Muscle of arm (tissue), 12 donors: ENCODE measurements around the gene BMERB1. TPM values are rescaled to one million over a fixed set of nuclear protein-coding genes. Genes with fewer than 3 reads are reported as not detected.
"Not testable (repeated sequence)": the region's sequence is repeated elsewhere in the genome, so short reads cannot be mapped to it uniquely, and the experiment has no call there.

Experiments used
- DNase-seq: peaks from one replicate; pipeline ENCODE4 v3.0.0-alpha.2; 2013
- polyA plus RNA-seq, 12 donors: library from polyadenylated mRNA; unstranded; fragments of 120-200 nt; gene quantifications; one replicate each; pipeline ENCODE4 v1.2.1, GENCODE V29; 2013; ENCODE audit not compliant: insufficient read length in 12 of 12

The BMERB1 gene
- polyA plus RNA-seq, 12 donors, result 9.5 to 32.3 (median 19.3) TPM; not detected in 1

DNA sequence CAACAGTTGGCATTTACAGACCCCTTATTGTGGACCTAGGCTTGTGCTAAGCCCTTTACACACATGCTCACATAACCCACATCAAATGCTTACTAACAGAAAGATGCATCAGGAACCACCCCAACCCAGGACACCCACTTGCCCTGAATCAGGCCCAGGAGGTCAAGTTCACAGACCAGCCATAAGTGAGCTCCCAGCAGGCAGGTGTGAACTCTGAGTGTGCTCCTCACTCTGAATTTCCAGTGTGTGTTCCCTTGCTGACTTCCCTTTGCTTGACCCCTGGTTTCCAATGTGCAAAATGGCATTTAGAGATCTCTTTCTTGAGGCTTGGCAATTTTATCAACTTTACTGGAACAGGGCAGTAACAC is 87.0 kb downstream of the BMERB1 start:
- no peak for DNase-seq

DNA sequence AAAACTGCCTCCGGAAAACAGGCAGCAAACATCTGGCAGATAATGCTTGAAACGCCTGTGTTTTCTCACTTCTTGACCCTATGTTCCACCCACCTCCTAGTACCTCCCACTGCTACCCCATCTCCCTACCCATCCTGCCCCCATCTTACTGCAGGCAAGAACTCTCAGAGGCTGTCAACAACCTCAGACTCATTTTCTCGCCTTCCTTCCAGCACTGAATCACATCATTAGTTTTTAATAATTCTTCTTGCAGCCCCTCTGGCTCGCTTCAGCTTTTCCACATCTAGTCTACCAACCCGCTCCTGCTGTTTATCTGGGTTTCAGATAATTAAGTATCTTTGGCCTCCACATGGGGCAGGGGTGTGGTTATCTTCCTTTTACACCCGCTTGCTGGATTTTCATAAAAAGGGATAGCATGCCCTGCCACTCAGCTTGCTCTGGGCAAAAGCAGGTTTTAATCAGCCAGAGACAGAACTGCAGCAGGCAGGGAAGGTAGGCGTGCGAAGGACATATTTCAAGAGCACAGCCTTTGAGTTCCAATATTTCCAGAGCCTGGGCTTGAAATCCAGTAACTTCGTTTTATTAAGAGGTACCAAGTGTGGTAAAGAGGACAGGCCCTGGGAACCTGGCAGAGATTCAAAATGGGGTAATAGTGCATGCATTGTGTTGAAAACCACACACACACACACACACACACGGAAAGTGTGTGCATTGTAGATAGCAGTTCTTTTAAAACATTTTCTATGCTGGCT is 87.5 kb downstream of the BMERB1 start:
- no peak for DNase-seq

DNA sequence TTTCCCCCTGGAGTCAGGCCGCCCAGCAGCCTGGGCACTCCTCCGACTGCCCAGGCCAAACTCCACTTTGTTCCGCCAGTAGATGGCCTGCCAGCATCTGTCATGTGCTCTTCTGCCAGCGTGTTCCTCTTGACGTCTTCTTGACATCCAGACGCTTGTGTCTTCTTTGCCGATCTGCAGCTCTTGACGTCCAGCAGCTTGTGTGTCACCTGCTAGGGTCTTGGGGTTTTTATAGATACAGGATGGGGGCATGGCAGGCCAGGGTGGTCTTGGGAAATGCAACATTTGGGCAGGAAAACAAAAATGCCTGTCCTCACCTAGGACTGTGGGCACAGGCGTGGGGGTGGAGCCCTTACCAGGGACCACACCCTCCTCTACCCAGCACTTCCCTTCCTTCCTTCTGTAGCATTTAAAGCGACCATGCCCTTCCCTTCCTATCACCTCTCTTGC is 88.7 kb downstream of the BMERB1 start:
- DNase-seq, result no peak

DNA sequence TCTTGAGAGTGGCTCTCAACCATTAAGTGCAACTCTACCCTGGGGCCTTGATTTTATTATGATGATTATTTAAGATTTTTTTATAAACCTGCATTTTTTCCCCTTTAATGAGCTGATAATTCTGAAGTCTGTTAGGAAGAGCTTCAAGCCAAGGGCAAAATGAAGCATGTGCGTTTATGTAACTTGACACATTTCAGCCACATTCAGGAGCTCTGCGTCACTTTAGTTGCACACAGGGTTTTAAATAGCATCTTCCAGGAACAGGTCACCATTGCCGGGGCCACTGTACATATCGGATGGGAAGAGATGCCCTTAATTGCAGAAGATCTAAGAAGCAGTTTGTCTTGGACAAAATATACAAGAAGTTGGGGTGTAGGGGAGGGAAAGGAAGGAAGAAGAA is 89.6 kb downstream of the BMERB1 start:
- DNase-seq, result no peak

DNA sequence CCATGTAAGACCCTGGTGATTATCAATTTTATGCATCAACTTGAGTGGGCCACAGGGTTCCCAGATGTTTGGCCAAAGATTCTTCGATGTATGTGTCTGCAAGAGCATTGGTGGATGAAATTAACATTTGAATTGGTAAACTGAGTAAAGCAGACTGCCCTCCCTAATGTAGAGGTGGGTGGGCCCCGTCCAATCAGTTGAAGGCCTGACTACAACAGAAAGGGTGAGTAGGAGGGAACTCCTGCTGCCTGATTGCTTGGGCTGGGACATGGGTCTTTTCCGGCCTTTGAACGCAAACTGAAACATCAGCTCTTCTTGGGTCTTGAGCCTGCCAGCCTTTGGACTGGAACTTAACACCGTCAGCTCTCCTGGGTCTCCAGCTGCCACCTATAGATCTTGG is 90.6 kb downstream of the BMERB1 start:
- DNase-seq, result no peak

DNA sequence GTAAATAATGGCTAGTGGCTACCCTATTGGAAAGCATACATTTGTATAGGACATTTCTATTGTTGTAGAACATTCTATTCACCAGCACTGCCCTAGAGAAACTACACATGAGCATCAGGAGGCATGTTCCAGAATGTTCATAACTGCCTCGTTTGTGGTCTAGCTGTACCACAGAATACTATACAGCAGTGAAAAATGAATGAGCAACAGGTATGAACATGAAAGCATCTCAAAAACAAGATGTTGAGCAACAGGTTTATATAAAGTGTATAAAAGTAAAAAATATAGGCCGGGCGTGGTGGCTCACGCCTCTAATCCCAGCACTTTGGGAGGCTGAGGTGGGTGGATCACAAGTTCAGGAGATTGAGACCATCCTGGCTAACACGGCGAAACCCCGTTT is 91.7 kb downstream of the BMERB1 start:
- DNase-seq, result no peak

DNA sequence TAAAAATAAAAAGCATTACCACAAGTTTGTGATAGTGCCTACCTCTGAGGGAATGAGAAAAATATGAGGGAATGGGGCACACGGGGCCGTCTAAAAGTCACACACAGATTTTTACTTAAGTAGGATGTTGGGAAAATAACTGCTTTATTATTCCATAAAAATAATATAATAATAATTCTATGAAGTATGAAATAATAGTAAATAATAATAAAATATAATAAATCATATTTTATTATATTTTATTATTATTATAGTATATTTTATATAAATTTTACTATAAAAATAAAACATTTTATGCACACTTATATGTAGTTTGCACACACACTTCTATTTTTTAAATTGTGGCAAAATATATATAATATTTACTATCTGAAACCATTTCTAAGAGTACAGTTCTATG is 92.3 kb downstream of the BMERB1 start:
- DNase-seq, result no peak

DNA sequence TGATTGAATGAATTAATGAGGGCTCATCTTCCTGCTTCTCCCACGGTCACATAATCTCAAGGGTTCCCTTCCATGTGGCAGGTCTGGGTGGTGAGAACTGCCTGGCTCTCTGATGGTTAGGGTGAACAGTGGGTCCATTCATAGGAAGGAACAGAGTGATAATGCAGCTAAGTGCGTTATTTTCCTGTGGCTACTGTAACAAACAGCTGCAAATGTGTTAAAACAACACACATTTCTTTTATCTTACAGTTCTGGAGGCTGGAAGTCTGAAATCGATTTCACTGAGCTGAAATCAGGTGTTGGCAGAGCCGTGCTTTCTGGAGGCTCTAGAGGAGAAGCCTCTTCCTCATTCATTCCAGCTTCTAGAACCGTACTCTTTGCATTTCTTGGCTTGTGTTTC is 95.3 kb downstream of the BMERB1 start:
- DNase-seq, result no peak

DNA sequence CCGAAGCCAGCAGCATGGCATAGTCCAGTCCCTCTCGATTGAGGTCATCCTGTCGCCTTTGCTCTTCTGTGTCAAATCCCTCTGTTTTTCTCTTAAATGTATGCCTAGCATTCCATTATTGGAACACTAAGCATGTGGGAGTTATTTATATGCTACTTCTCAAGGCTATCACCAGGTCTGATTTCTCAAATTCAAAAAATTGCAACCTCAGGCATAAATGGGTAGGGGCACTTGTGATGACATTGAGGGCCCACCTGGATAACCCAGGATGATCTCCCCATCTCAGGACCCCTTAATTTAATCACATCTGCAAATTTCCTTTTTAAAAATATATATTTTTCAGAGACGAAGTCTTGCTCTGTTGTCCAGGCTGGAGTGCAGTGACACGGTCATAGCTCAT is 95.7 kb downstream of the BMERB1 start:
- no peak for DNase-seq

DNA sequence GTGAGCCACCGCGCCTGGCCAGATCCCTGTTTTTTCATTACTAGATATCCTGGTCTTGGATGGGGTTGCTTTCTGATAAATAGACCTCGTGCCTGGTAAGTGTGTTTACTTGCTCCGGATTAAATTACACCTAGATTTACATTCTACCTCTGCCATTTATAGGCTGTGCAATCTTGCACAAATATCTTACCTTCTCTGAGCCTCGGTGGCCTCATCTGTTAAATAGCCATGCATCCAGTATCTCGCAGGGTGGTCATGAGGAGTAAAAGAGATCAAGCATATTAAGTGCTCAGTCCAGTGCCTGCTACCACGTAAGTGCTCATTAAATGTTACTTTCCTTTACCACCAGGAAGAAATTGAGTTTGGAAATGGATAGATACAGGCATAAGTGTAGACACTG is 98.4 kb downstream of the BMERB1 start:
- DNase-seq, result no peak

DNA sequence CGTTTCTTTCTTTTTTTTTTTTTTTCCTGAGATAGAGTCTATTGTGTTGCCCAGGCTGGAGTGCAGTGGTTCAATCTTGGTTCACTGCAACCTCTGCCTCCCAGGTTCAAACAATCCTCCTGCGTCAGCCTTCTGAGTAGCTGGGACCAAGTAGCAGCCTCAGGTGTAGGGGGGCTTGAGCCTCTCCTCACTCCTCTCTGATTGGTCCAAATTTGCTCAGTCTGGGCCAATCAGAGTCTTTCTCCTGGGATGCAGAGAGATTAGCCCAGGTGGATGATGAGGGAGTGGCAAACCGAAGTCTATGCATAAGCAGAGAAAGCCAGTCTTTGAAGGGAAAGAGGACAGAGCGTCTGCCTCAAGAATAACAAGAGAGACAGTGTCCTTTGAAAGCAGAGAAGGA is 99.0 kb downstream of the BMERB1 start:
- no peak for DNase-seq

DNA sequence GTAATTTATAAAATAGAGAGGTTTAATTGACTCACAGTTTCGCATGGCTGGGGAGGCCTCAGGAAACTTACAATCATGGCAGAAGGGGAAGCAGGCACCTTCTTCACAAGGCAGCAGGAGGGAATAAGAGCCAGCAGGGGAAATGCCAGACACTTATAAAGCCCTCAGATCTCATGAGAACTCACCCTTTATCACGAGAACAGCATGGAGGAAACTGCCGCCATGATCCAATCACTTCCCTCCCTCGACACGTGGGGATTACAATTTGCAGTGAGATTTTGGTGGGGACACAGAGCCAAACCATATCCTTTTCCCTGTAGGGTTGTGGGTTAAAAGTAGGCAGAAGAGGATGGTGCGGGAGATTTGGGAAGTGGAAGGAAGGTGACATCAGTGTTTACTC is 101.4 kb downstream of the BMERB1 start:
- DNase-seq, result no peak

DNA sequence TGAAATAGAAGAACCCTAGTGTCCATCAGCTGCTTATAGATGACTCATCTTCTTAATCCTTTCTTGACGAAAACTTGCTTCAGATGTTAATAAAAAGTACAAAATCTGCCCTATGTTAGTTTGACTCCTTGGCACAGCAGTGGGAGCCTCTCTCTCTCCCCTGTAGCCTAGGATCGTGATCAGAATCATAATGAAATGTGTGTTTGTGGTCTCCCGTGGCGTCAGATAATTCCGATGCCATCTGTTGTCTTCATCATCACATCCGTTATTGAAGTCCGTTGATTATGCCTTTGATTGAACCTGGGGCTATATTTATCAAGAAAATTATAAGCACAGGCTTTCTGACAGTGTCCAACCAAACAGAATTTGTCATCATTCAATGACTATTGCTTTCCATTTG is 102.5 kb downstream of the BMERB1 start:
- DNase-seq, result no peak

DNA sequence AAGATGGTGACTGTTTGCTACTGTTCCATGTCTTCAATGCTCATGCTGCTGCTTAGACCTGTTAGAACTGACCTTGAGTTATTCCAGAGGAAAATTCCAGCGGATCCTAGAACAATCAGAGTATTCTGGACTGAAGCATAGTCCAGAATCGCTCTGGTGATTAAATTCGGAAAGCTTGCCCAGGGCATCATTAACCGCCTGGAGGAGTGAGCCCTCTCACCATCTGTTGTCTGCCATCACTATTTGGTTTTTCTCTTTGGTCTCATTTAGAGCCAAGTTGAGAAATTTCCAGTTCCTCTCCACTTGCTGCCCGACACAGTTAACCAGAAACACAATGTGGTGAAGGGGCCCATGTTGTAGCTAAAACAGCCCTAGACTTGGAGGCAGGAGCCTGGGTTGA is 104.1 kb downstream of the BMERB1 start:
- DNase-seq, result no peak

DNA sequence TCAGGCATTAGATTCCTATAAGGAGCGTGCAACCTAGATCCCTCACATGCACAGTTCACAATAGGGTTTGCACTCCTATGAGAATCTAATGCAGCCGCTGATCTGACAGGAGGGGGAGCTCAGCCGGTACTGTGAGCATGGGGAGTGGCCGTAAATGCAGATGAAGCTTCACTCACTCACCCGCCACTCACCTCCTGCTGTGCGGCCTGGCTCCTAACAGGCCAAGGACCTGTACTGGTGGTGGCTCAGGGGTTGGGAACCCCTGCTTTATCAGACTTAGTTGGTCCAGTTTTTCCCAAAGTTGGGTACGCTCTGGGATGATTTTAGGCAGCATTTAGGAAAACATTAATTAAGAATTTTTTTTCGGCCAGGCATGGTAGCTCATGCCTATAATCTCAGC is 104.8 kb downstream of the BMERB1 start:
- DNase-seq, result no peak

DNA sequence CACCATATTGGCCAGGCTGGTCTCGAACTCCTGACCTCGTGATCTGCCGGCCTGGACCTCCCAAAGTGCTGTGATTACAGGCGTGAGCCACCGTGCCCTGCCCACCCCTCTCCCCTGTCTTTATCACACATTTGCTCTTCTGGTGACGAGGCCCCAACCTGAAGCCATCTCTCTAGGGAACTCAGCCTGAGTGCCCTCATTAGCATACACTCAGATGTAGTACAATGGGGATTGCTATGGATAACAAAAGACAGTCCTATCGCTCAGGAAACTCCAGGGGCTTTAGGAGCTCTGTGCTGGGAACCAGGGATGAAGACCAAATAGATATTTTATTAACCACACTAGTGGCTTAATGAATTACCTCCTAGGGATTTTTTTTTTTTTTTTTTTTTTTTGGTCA is 107.9 kb downstream of the BMERB1 start:
- no peak for DNase-seq

DNA sequence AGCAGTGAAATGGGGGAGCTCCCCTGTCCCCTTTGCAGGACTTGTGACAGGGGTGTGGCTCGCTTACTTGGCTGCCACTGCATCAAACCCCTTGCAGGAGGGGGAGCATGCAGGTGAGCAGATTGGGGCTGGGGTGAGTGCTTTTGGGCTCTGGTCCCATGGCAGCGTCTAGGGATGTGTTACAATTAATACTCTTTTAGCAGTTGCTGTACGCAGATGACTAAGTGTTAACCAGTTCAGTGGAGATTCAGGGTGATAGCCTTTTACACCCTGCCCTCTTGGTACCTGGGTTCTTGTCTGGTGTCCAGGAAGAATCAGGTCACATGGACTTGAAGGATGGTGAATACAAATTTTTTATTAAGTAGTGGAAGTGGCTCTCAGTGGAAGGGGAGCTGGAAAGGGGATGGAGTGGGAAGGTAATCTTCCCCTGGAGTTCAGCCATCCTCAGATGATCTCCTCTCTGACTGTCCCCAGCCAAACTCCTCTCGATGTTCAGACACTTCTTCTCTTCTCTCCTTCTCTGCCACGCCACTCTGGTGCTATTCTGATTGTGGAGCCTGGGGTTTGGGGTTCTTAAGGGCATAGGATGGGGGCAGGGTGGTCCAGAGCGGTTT is 108.5 kb downstream of the BMERB1 start:
- no peak for DNase-seq

DNA sequence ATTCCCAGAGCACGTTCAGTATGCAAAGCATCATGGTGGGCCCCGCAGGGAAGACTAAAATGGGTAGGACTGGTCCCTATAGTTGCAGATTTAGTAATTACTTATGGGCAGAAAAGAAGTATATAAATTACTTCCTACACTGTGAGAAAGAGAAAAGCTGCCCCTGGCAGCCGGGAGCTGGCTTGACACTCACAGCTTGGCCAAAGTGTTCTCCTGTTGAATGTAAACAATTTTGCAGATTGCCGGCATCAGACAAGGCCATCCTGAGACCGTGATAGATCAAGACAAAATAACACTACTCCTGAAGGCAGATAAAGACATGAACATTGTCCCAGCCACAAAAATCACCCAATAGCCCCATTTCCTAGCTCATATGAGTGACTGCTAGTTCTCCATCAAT is 110.0 kb downstream of the BMERB1 start:
- no peak for DNase-seq

DNA sequence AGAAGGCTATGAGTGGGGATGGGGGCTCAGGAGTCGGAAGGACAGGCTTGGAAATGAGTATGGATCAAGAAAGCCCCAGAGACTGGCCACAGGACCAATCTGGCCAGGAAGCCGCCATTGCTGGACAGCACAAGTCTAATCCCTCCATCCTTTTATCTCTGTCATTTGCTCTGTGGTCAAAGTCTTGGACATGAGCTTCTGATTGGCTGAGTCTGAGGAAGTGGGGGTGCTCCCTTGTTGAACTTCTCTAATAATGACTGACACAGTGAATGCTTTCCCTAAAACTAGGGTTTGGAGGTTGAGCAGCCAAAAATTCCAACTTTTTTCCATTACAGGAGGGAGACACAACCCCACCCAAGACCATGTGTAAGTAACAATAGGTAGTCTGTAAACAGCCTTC is 111.2 kb downstream of the BMERB1 start:
- no peak for DNase-seq

DNA sequence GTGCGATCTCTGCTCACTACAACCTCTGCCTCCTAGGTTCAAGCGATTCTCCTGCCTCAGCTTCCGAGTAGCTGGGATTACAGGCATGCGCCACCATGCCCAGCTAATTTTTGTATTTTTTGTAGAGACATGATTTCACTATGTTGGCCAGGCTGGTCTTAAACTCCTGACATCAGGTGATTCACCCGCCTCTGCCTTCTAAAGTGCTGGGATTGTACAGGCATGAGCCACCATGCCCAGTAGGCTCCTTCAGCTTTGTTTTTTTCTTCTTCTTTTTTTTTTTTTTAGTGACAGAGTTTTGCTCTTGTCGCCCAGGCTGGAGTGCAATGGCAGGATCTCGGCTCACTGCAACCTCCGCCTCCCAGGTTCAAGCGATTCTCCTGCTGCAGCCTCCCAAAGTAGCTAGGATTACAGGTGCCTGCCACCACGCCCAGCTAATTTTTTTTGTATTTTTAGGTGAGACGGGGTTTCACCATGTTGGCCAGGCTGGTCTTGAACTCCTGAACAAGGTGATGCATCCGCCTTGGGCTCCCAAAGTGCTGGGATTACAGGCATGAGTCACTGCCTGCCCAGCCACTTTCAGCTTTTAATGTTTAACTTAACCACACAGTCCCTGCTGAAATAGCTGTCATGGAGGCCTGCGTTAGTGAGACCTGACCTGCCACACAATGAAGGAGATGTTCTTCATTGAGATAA is 112.8 kb downstream of the BMERB1 start:
- DNase-seq, result not testable (repeated sequence)

DNA sequence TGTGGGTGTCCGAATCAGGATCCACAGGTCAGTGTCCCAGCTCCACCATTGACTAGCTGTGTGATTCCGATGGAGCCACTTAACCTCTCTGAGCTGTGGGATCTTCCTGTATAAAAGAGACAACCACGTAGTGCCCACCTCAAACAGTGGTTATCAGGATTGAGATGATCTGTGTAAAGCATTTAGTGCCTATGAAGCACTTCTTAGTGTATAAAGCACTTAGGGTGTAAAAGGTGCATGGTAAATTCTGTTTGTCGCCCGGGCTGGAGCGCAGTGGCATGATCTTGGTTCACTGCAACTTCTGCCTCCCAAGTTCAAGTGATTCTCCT is 113.3 kb downstream of the BMERB1 start:
- no peak for DNase-seq

DNA sequence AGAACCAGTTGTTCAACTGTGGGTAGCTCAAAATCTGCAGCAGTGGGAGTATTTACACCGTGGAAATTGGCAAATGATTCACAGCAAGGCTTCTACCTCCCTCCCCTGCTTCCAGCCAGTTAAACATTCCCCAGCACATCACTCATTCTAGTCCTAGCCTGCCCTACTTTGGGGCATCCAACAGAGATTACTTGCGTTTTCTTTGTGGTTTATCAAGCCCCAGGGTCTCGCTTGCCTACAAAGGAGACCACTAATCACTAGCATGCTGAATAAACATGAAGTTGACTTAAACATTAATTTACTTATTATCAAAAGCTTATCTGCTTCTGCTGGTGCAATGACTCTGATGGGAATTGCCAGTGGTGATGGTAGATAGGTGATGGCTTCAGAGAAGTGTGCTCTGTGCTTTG is 114.1 kb downstream of the BMERB1 start:
- no peak for DNase-seq

DNA sequence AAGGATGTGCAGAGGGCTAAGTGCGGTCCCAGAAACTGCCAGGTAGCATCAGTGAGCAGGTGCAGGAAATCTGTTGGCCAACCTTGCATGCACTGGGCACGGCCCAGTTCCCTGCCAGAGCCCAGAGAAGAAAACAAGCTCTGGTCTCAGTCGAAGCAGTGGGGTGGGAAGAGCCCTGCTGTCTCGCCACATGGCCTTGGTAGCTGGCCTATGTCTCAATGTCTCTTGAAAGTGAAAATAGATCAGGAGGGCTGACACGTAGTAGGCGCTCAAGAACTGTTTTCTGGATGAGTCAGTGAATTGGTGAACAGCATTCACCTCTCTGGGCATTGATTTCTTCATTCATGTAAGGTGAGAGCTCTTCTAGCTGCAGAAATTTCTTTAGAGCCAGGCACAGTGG is 118.1 kb downstream of the BMERB1 start:
- no peak for DNase-seq
